Memory B cell (primary cell): Measurements from ENCODE around the gene ATP4B.

Experiments used
- ATAC-seq: fragments of 150-1000 bp; cut with Tn5 transposase; 2 replicates; pipeline ENCODE4 v1.10.0; 2021; ENCODE audit warnings: low read depth, mild to moderate bottlenecking, moderate library complexity
- DNase-seq, 2 donors: peaks; one replicate each; pipeline ENCODE4 v3.0.0; 2022; ENCODE audit warnings: low spot score in 2 of 2
- H3K27ac Mint-ChIP-seq: one replicate; pipeline ENCODE4 v1.8.0; 2022; ENCODE audit warnings: mild to moderate bottlenecking, moderate library complexity, mixed read lengths
- H3K27me3 Mint-ChIP-seq: one replicate; pipeline ENCODE4 v1.8.0; 2022; ENCODE audit warnings: mixed read lengths
- H3K36me3 Mint-ChIP-seq: one replicate; pipeline ENCODE4 v1.8.0; 2022; ENCODE audit warnings: mild to moderate bottlenecking, mixed read lengths
- H3K4me1 Mint-ChIP-seq: one replicate; pipeline ENCODE4 v1.8.0; 2022; ENCODE audit warnings: mixed read lengths
- H3K4me3 Mint-ChIP-seq: one replicate; pipeline ENCODE4 v1.8.0; 2022; ENCODE audit warnings: mild to moderate bottlenecking, moderate library complexity, mixed read lengths
- H3K9me3 Mint-ChIP-seq: one replicate; pipeline ENCODE4 v1.8.0; 2022; ENCODE audit warnings: mixed read lengths

ATP4B gene

GRCh38 chr13:113639616-113640262 is 18.3 kb downstream of the ATP4B start:
- H3K9me3 Mint-ChIP-seq: no peaks in the 10 kb centered on the region
- no peak overlapping the region for H3K27ac Mint-ChIP-seq
- ATAC-seq (no peak), DNase-seq (no peak)
- H3K4me1 Mint-ChIP-seq: peaks cover 10% of the 10 kb centered on the region
- no peak overlapping the region for H3K4me3 Mint-ChIP-seq
- no peaks in the 10 kb centered on the region for H3K27me3 Mint-ChIP-seq
- H3K36me3 Mint-ChIP-seq: peaks cover 42% of the 10 kb centered on the region

- ATAC-seq (no peak), DNase-seq (no peak)
- Mint-ChIP-seq H3K36me3 (peaks cover 49% of the 10 kb centered on the region), H3K4me1 (peaks cover 10% of the 10 kb centered on the region), H3K9me3 (no peaks in the 10 kb centered on the region), H3K27ac (no peak overlapping the region), H3K4me3 (no peak overlapping the region), H3K27me3 (no peaks in the 10 kb centered on the region)
Observed at GRCh38 chr13:113638806-113639205, 19.2 kb downstream of the ATP4B start.

GRCh38 chr13:113638173-113638746 is 19.7 kb downstream of the ATP4B start:
- Mint-ChIP-seq H3K36me3 (peaks cover 49% of the 10 kb centered on the region), H3K4me1 (peaks cover 7% of the 10 kb centered on the region), H3K4me3 (no peak overlapping the region), H3K27me3 (no peaks in the 10 kb centered on the region), H3K27ac (no peak overlapping the region), H3K9me3 (no peaks in the 10 kb centered on the region)
- ATAC-seq (no peak), DNase-seq (no peak)

- no peaks in the 10 kb centered on the region for H3K9me3 Mint-ChIP-seq
- H3K27ac Mint-ChIP-seq: no peak overlapping the region
Observed at GRCh38 chr13:113637262-113638160, 20.5 kb downstream of the ATP4B start.

GRCh38 chr13:113636266-113636963 is 21.6 kb downstream of the ATP4B start:
- ATAC-seq: no peak
- H3K36me3 Mint-ChIP-seq: peaks cover 44% of the 10 kb centered on the region
- no peaks in the 10 kb centered on the region for H3K4me1 Mint-ChIP-seq
- H3K4me3 Mint-ChIP-seq: no peak overlapping the region
- H3K27ac Mint-ChIP-seq: no peak overlapping the region
- DNase-seq: no peak
- no peaks in the 10 kb centered on the region for H3K27me3 Mint-ChIP-seq
- H3K9me3 Mint-ChIP-seq: no peaks in the 10 kb centered on the region

More at GRCh38 chr13:113637262-113638160, 20.5 kb downstream of the ATP4B start:
- Mint-ChIP-seq H3K4me1 (peaks cover 2% of the 10 kb centered on the region), H3K27me3 (no peaks in the 10 kb centered on the region), H3K36me3 (peaks cover 52% of the 10 kb centered on the region), H3K4me3 (no peak overlapping the region)
- no peak for DNase-seq
- no peak for ATAC-seq

GRCh38 chr13:113635709-113636108 is 22.3 kb downstream of the ATP4B start:
- DNase-seq (no peak), ATAC-seq (no peak)
- no peaks in the 10 kb centered on the region for H3K4me1 Mint-ChIP-seq
- H3K9me3 Mint-ChIP-seq: no peaks in the 10 kb centered on the region
- H3K27ac Mint-ChIP-seq: no peak overlapping the region
- H3K27me3 Mint-ChIP-seq: no peaks in the 10 kb centered on the region
- peaks cover 42% of the 10 kb centered on the region for H3K36me3 Mint-ChIP-seq
- no peak overlapping the region for H3K4me3 Mint-ChIP-seq

GRCh38 chr13:113635048-113635420 is 23.0 kb downstream of the ATP4B start:
- Mint-ChIP-seq H3K4me3 (no peak overlapping the region), H3K36me3 (peaks cover 35% of the 10 kb centered on the region)
- DNase-seq: no peak

GRCh38 chr13:113634279-113635047 is 23.5 kb downstream of the ATP4B start:
- H3K36me3 Mint-ChIP-seq: peaks cover 30% of the 10 kb centered on the region
- no peaks in the 10 kb centered on the region for H3K27me3 Mint-ChIP-seq
- no peak overlapping the region for H3K27ac Mint-ChIP-seq

More at GRCh38 chr13:113635048-113635420, 23.0 kb downstream of the ATP4B start:
- Mint-ChIP-seq H3K27ac (no peak overlapping the region), H3K4me1 (no peaks in the 10 kb centered on the region), H3K27me3 (no peaks in the 10 kb centered on the region), H3K9me3 (no peaks in the 10 kb centered on the region)
- ATAC-seq: no peak

GRCh38 chr13:113633485-113633873 is 24.5 kb downstream of the ATP4B start:
- no peak for DNase-seq
- Mint-ChIP-seq H3K9me3 (no peaks in the 10 kb centered on the region), H3K36me3 (peaks cover 30% of the 10 kb centered on the region), H3K4me1 (peaks cover 5% of the 10 kb centered on the region), H3K27ac (no peak overlapping the region), H3K27me3 (no peaks in the 10 kb centered on the region), H3K4me3 (no peak overlapping the region)
- ATAC-seq: no peak

More at GRCh38 chr13:113634279-113635047, 23.5 kb downstream of the ATP4B start:
- DNase-seq (no peak), ATAC-seq (no peak)
- H3K9me3 Mint-ChIP-seq: no peaks in the 10 kb centered on the region
- H3K4me1 Mint-ChIP-seq: no peaks in the 10 kb centered on the region
- no peak overlapping the region for H3K4me3 Mint-ChIP-seq

GRCh38 chr13:113632706-113633484 is 25.1 kb downstream of the ATP4B start:
- Mint-ChIP-seq H3K27ac (no peak overlapping the region), H3K4me3 (no peak overlapping the region), H3K36me3 (peaks cover 27% of the 10 kb centered on the region), H3K9me3 (no peaks in the 10 kb centered on the region), H3K27me3 (no peaks in the 10 kb centered on the region), H3K4me1 (peaks cover 5% of the 10 kb centered on the region)
- no peak for ATAC-seq
- DNase-seq: no peak

GRCh38 chr13:113631341-113632095 is 26.5 kb downstream of the ATP4B start:
- H3K36me3 Mint-ChIP-seq: peaks cover 19% of the 10 kb centered on the region
- ATAC-seq: no peak

GRCh38 chr13:113630804-113631203 is 27.2 kb downstream of the ATP4B start:
- no peaks in the 10 kb centered on the region for H3K9me3 Mint-ChIP-seq
- no peak overlapping the region for H3K4me3 Mint-ChIP-seq
- ATAC-seq: no peak
- no peak overlapping the region for H3K27ac Mint-ChIP-seq
- no peak for DNase-seq
- H3K27me3 Mint-ChIP-seq: no peaks in the 10 kb centered on the region
- peaks cover 5% of the 10 kb centered on the region for H3K4me1 Mint-ChIP-seq
- H3K36me3 Mint-ChIP-seq: peaks cover 18% of the 10 kb centered on the region

More at GRCh38 chr13:113631341-113632095, 26.5 kb downstream of the ATP4B start:
- no peak overlapping the region for H3K27ac Mint-ChIP-seq
- H3K9me3 Mint-ChIP-seq: no peaks in the 10 kb centered on the region
- no peak for DNase-seq
- H3K4me1 Mint-ChIP-seq: peaks cover 5% of the 10 kb centered on the region
- no peaks in the 10 kb centered on the region for H3K27me3 Mint-ChIP-seq
- no peak overlapping the region for H3K4me3 Mint-ChIP-seq
